HS-5 (cell line): ENCODE results near the gene ZMIZ1.

Experiments
- DNase-seq: peaks from one replicate; pipeline ENCODE4 v3.0.0-alpha.2; 2012; ENCODE audit warnings: low read depth

The ZMIZ1 gene

GRCh38 chr10:79359816-79360498 is 291.2 kb downstream of the ZMIZ1 start:
- DNase-seq, result no peak

GRCh38 chr10:79360499-79361342 is 292.0 kb downstream of the ZMIZ1 start:
- DNase-seq, result no peak

- no peak for DNase-seq
These were observed 293.1 kb downstream of the ZMIZ1 start for GRCh38 chr10:79361726-79362397.
